ENCODE measurements around the gene GALNT17.

The GALNT17 gene

GRCh38 chr7:71281261-71281660 lies 149.3 kb downstream of the GALNT17 start (continued):
- TF ChIP-seq ZNF704 (tag by site-specific recombination; IDR thresholded peaks at IDR 0.05) (no peak), ZBTB49 (tag by site-specific recombination; IDR thresholded peaks at IDR 0.05; ENCODE audit: low read depth) (no peak), ZNF341 (tag by site-specific recombination; IDR thresholded peaks at IDR 0.05; ENCODE audit: low read depth) (no peak), ZEB2 (tag by site-specific recombination; IDR thresholded peaks at IDR 0.05) (no peak), GLI4 (tag by site-specific recombination; IDR thresholded peaks at IDR 0.05) (no peak), ZNF112 (tag by site-specific recombination; IDR thresholded peaks at IDR 0.05) (no peak), ZNF830 (tag by site-specific recombination; IDR thresholded peaks at IDR 0.05; ENCODE audit: low read depth) (no peak), ZNF707 (tag by site-specific recombination; IDR thresholded peaks at IDR 0.05) (no peak), ZNF521 (tag by site-specific recombination; IDR thresholded peaks at IDR 0.05) (no peak), ZNF658 (tag by site-specific recombination; IDR thresholded peaks at IDR 0.05) (no peak), BCL11B (tag by site-specific recombination; IDR thresholded peaks at IDR 0.05; ENCODE audit: low read depth) (no peak)

GRCh38 chr7:71283802-71284201 lies 151.9 kb downstream of the GALNT17 start:
- CTCF ChIA-PET, result no interaction called here
- H3K36me3 ChIP-seq (ENCODE audit: control insufficient read depth in 2 of 2, insufficient read depth in 1 of 2, low read length in 2 of 2), result no peaks in the 10 kb centered on the region
- H3K9me3 ChIP-seq (ENCODE audit: control insufficient read depth, insufficient read depth, low read depth, low read length), result no peaks in the 10 kb centered on the region
- no peak overlapping the region for H3K27ac ChIP-seq (ENCODE audit: extremely low read depth, low read depth, low read length)
- no peak overlapping the region for H3K4me3 ChIP-seq (ENCODE audit: low read depth, low read length)
- H3K4me1 ChIP-seq (ENCODE audit: control insufficient read depth, insufficient read depth, low read length), result no peaks in the 10 kb centered on the region
- POLR2A ChIA-PET, result no interaction called here
- TF ChIP-seq ZBTB48 (tag by site-specific recombination; IDR thresholded peaks at IDR 0.05) (no peak), INSM2 (tag by site-specific recombination; IDR thresholded peaks at IDR 0.05) (no peak), ZEB2 (tag by site-specific recombination; IDR thresholded peaks at IDR 0.05) (no peak), ATF2 (tag by site-specific recombination; IDR thresholded peaks at IDR 0.05; ENCODE audit: low read depth) (no peak), BCL6B (tag by site-specific recombination; IDR thresholded peaks at IDR 0.05) (no peak), EGR2 (tag by site-specific recombination; IDR thresholded peaks at IDR 0.05; ENCODE audit: low read depth) (no peak), HIC1 (tag by site-specific recombination; IDR thresholded peaks at IDR 0.05) (no peak), ZNF175 (tag by site-specific recombination; IDR thresholded peaks at IDR 0.05) (no peak), HOXD13 (CRISPR knock-in tag; IDR thresholded peaks at IDR 0.05; ENCODE audit: borderline replicate concordance) (no peak), ZNF639 (tag by site-specific recombination; IDR thresholded peaks at IDR 0.05) (no peak), ZNF211 (tag by site-specific recombination; IDR thresholded peaks at IDR 0.05; ENCODE audit: low read depth) (no peak), ZNF341 (tag by site-specific recombination; IDR thresholded peaks at IDR 0.05; ENCODE audit: low read depth) (no peak), SP7 (tag by site-specific recombination; IDR thresholded peaks at IDR 0.05) (no peak)

All from HEK293 (cell line).